ENCODE data around the gene EEPD1. TPM values are rescaled to one million over a fixed set of nuclear protein-coding genes. Genes with fewer than 3 reads are reported as not detected.

The EEPD1 gene
- total RNA-seq, 1 donor from 2014 or later, result 0.64 TPM

- Mint-ChIP-seq H3K27ac (no peak overlapping the region), H3K4me1 (peaks cover 2% of the 10 kb centered on the region), H3K27me3 (peaks cover 2% of the 10 kb centered on the region), H3K4me3 (no peak overlapping the region), H3K9me3 (no peaks in the 10 kb centered on the region), H3K36me3 (ENCODE audit: low read depth) (no peaks in the 10 kb centered on the region)
- no peak for TF ChIP-seq CTCF (IDR thresholded peaks at IDR 0.05)
- DNase-seq (no peak), ATAC-seq (ENCODE audit: low read depth) (no peak)
- intact Hi-C loops (cut with micrococcal nuclease), result no loop called here
- POLR2A ChIA-PET, result no interaction called here
- CTCF ChIA-PET, result no interaction called here
Observed at GRCh38 chr7:36214608-36215456, 61.8 kb downstream of the EEPD1 start.

GRCh38 chr7:36215457-36215765 is 62.4 kb downstream of the EEPD1 start:
- Mint-ChIP-seq H3K4me1 (peaks cover 2% of the 10 kb centered on the region), H3K27me3 (peaks cover 2% of the 10 kb centered on the region), H3K27ac (no peak overlapping the region), H3K4me3 (no peak overlapping the region), H3K9me3 (no peaks in the 10 kb centered on the region), H3K36me3 (ENCODE audit: low read depth) (no peaks in the 10 kb centered on the region)
- ATAC-seq (ENCODE audit: low read depth), result no peak
- intact Hi-C loops (cut with micrococcal nuclease), result no loop called here
- DNase-seq, result no peak
- ChIA-PET POLR2A (no interaction called here), CTCF (no interaction called here)
- TF ChIP-seq CTCF (IDR thresholded peaks at IDR 0.05), result no peak

- ATAC-seq (ENCODE audit: low read depth) (no peak), DNase-seq (no peak)
- Mint-ChIP-seq H3K27me3 (no peaks in the 10 kb centered on the region), H3K9me3 (no peaks in the 10 kb centered on the region), H3K36me3 (ENCODE audit: low read depth) (no peaks in the 10 kb centered on the region), H3K4me1 (peaks cover 2% of the 10 kb centered on the region), H3K27ac (no peak overlapping the region), H3K4me3 (no peak overlapping the region)
- CTCF ChIA-PET, result no interaction called here
- POLR2A ChIA-PET, result no interaction called here
- TF ChIP-seq CTCF (IDR thresholded peaks at IDR 0.05), result no peak
- intact Hi-C loops (cut with micrococcal nuclease), result no loop called here
Observed at GRCh38 chr7:36216063-36216684, 63.1 kb downstream of the EEPD1 start.

- ChIA-PET CTCF (no interaction called here), POLR2A (no interaction called here)
- Mint-ChIP-seq H3K9me3 (no peaks in the 10 kb centered on the region), H3K36me3 (ENCODE audit: low read depth) (no peaks in the 10 kb centered on the region), H3K27ac (no peak overlapping the region), H3K27me3 (no peaks in the 10 kb centered on the region), H3K4me1 (peaks cover 2% of the 10 kb centered on the region), H3K4me3 (no peak overlapping the region)
- DNase-seq (no peak), ATAC-seq (ENCODE audit: low read depth) (no peak)
- no peak for TF ChIP-seq CTCF (IDR thresholded peaks at IDR 0.05)
- intact Hi-C loops (cut with micrococcal nuclease), result no loop called here
Observed at GRCh38 chr7:36217211-36217960, 64.3 kb downstream of the EEPD1 start.

- H3K9me3 Mint-ChIP-seq, result no peaks in the 10 kb centered on the region
- no peak overlapping the region for H3K4me3 Mint-ChIP-seq
- H3K27ac Mint-ChIP-seq, result no peak overlapping the region
- no peak for DNase-seq
- no peaks in the 10 kb centered on the region for H3K27me3 Mint-ChIP-seq
- H3K4me1 Mint-ChIP-seq, result peaks cover 2% of the 10 kb centered on the region
- no peaks in the 10 kb centered on the region for H3K36me3 Mint-ChIP-seq (ENCODE audit: low read depth)
- POLR2A ChIA-PET, result no interaction called here
- intact Hi-C loops (cut with micrococcal nuclease), result no loop called here
- no peak for ATAC-seq (ENCODE audit: low read depth)
- CTCF ChIA-PET, result no interaction called here
- TF ChIP-seq CTCF (IDR thresholded peaks at IDR 0.05), result no peak
Observed at GRCh38 chr7:36217961-36218284, 64.9 kb downstream of the EEPD1 start.
